HepG2 (cell line): Measurements from ENCODE around the gene SERPINA3. TPM values are rescaled to one million over a fixed set of nuclear protein-coding genes. Genes with fewer than 3 reads are reported as not detected.

Experiments
- DNMT1 ChIP-seq: sonication (generic); formaldehyde crosslinking; IDR thresholded peaks from 2 replicates; pipeline ENCODE4 v1.5.1; 2020; ENCODE audit warnings: mild to moderate bottlenecking, missing genetic modification reagents
- ELF3 ChIP-seq: IDR thresholded peaks from 2 replicates; pipeline ENCODE4 v1.6.1; 2016; ENCODE audit warnings: missing genetic modification reagents, missing compliant biosample characterization
- FOSL2 ChIP-seq: sonication (generic); formaldehyde crosslinking; IDR thresholded peaks from 2 replicates; pipeline ENCODE4 v1.4.0; 2020; ENCODE audit warnings: missing genetic modification reagents
- FOXJ3 ChIP-seq: sonication (generic); formaldehyde crosslinking; IDR thresholded peaks from 2 replicates; pipeline ENCODE4 v1.4.0; 2020; ENCODE audit warnings: missing genetic modification reagents, mild to moderate bottlenecking, borderline replicate concordance
- HNF4G ChIP-seq, 2 experiments: sonication (generic) in 1 of 2; formaldehyde crosslinking in 1 of 2; IDR thresholded peaks; 2 replicates each; pipeline versions ENCODE4 v1.4.0 to v1.6.1; 2011 to 2020; ENCODE audit warnings: borderline replicate concordance in 2 of 2, low read depth in 2 of 2, mild to moderate bottlenecking in 2 of 2, low read length in 1 of 2, missing genetic modification reagents in 1 of 2, moderate library complexity in 1 of 2
- MEF2D ChIP-seq: sonication (generic); formaldehyde crosslinking; IDR thresholded peaks from 2 replicates; pipeline ENCODE4 v1.5.1; 2020; ENCODE audit warnings: mild to moderate bottlenecking, missing genetic modification reagents
- NCOR1 ChIP-seq: fragments of 200-600 bp; sonication (generic); IDR thresholded peaks from 2 replicates; pipeline ENCODE4 v1.7.0; 2017; ENCODE audit warnings: antibody characterized with exemption, low read length, borderline replicate concordance
- PITX1 ChIP-seq: sonication (generic); formaldehyde crosslinking; IDR thresholded peaks from 2 replicates; pipeline ENCODE4 v1.5.1; 2020; ENCODE audit warnings: mild to moderate bottlenecking, missing genetic modification reagents
- ZBTB3 ChIP-seq: sonication (generic); formaldehyde crosslinking; IDR thresholded peaks from 2 replicates; pipeline ENCODE4 v1.4.0; 2020; ENCODE audit warnings: low read depth, mild to moderate bottlenecking, moderate library complexity, missing genetic modification reagents, borderline replicate concordance
- ZFX ChIP-seq: sonication (generic); formaldehyde crosslinking; IDR thresholded peaks from 2 replicates; pipeline ENCODE4 v1.4.0; 2020; ENCODE audit warnings: mild to moderate bottlenecking, low read depth, missing genetic modification reagents, moderate library complexity
- ZNF333 ChIP-seq: sonication (generic); formaldehyde crosslinking; IDR thresholded peaks from 2 replicates; pipeline ENCODE4 v1.4.0; 2020; ENCODE audit warnings: mild to moderate bottlenecking, missing genetic modification reagents, borderline replicate concordance
- ZNF567 ChIP-seq: sonication (generic); formaldehyde crosslinking; IDR thresholded peaks from 2 replicates; pipeline ENCODE4 v1.8.1; 2023; ENCODE audit warnings: mild to moderate bottlenecking, missing genetic modification reagents, borderline replicate concordance
- ZNF703 ChIP-seq: sonication (generic); formaldehyde crosslinking; IDR thresholded peaks from 2 replicates; pipeline ENCODE4 v1.5.1; 2020; ENCODE audit warnings: missing genetic modification reagents, mild to moderate bottlenecking, moderate library complexity, borderline replicate concordance
- polyA plus RNA-seq, 8 experiments: library from polyadenylated mRNA; depleted of rRNA in 3 of 8; stranded (reverse) in 7 of 8; unstranded in 1 of 8; fragments of >200 nt; fragmentation: Illumina TruSeq in 4 of 8; extraction: Trizol in 4 of 8; gene quantifications; 2 replicates each; pipeline versions ENCODE4 v1.2.1 to v1.2.3, GENCODE V29; 2011 to 2016; ENCODE audit warnings: low read depth in 4 of 8, missing spikeins in 1 of 8, mixed read lengths in 1 of 8; ENCODE audit not compliant: insufficient read depth in 1 of 8
- total RNA-seq, 5 experiments: library from RNA; depleted of rRNA; stranded (reverse); fragments of >200 nt; fragmentation: Illumina TruSeq; extraction: Trizol; gene quantifications; 2 replicates each; pipeline ENCODE4 v1.2.3, GENCODE V29; 2016; ENCODE audit warnings: low read depth in 1 of 5
- TF ChIP-seq, protein P1 (sequence below): sonication (generic); formaldehyde crosslinking; IDR thresholded peaks from 2 replicates; pipeline ENCODE4 v1.5.0; 2020; ENCODE audit warnings: mild to moderate bottlenecking, missing genetic modification reagents, borderline replicate concordance
- TF ChIP-seq, protein P2 (sequence below): sonication (generic); formaldehyde crosslinking; IDR thresholded peaks from 2 replicates; pipeline ENCODE4 v1.5.1; 2020; ENCODE audit warnings: mild to moderate bottlenecking, missing genetic modification reagents, moderate library complexity
- TF ChIP-seq, protein P3 (sequence below): sonication (generic); formaldehyde crosslinking; IDR thresholded peaks from 2 replicates; pipeline ENCODE4 v1.4.0; 2020; ENCODE audit warnings: missing genetic modification reagents
- TF ChIP-seq, protein P4 (sequence below): IDR thresholded peaks from 2 replicates; pipeline ENCODE4 v1.6.1; 2018; ENCODE audit warnings: missing genetic modification reagents

The SERPINA3 gene
- total and polyA plus RNA-seq, 2 of the 13 experiments (the other 11 are each of a cell fraction or from before 2014, with no cell fraction given): 825 to 2,200 TPM

DNA sequence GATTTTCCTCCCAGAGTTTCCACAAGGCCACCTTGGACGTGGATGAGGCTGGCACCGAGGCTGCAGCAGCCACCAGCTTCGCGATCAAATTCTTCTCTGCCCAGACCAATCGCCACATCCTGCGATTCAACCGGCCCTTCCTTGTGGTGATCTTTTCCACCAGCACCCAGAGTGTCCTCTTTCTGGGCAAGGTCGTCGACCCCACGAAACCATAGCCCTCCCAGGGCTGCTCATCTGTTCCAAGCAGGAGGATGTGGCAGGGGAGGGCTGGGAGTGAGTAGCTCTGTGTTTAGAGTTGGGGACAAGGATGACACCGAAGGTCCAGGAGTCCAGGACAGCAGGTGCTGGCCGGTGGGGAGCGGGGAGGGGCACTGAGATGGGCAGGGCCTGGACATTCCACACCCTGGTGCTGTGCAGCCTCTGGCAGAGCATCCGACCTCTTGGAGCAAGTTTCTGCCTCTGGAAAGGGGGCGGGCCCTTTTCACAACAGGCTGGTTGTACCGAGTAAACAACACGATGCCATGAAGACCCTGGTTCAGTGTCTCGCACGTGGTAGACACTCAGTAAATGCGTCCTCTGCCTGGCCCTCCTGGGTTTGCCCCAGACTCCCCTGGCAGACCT, 42.7 kb upstream of the SERPINA3 start (continued):
- TF ChIP-seq, protein P1, sequence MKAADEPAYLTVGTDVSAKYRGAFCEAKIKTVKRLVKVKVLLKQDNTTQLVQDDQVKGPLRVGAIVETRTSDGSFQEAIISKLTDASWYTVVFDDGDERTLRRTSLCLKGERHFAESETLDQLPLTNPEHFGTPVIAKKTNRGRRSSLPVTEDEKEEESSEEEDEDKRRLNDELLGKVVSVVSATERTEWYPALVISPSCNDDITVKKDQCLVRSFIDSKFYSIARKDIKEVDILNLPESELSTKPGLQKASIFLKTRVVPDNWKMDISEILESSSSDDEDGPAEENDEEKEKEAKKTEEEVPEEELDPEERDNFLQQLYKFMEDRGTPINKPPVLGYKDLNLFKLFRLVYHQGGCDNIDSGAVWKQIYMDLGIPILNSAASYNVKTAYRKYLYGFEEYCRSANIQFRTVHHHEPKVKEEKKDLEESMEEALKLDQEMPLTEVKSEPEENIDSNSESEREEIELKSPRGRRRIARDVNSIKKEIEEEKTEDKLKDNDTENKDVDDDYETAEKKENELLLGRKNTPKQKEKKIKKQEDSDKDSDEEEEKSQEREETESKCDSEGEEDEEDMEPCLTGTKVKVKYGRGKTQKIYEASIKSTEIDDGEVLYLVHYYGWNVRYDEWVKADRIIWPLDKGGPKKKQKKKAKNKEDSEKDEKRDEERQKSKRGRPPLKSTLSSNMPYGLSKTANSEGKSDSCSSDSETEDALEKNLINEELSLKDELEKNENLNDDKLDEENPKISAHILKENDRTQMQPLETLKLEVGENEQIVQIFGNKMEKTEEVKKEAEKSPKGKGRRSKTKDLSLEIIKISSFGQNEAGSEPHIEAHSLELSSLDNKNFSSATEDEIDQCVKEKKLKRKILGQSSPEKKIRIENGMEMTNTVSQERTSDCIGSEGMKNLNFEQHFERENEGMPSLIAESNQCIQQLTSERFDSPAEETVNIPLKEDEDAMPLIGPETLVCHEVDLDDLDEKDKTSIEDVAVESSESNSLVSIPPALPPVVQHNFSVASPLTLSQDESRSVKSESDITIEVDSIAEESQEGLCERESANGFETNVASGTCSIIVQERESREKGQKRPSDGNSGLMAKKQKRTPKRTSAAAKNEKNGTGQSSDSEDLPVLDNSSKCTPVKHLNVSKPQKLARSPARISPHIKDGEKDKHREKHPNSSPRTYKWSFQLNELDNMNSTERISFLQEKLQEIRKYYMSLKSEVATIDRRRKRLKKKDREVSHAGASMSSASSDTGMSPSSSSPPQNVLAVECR: peak; percentile 40; the same call in 1 of the 2 replicates
- TF ChIP-seq, protein P2, sequence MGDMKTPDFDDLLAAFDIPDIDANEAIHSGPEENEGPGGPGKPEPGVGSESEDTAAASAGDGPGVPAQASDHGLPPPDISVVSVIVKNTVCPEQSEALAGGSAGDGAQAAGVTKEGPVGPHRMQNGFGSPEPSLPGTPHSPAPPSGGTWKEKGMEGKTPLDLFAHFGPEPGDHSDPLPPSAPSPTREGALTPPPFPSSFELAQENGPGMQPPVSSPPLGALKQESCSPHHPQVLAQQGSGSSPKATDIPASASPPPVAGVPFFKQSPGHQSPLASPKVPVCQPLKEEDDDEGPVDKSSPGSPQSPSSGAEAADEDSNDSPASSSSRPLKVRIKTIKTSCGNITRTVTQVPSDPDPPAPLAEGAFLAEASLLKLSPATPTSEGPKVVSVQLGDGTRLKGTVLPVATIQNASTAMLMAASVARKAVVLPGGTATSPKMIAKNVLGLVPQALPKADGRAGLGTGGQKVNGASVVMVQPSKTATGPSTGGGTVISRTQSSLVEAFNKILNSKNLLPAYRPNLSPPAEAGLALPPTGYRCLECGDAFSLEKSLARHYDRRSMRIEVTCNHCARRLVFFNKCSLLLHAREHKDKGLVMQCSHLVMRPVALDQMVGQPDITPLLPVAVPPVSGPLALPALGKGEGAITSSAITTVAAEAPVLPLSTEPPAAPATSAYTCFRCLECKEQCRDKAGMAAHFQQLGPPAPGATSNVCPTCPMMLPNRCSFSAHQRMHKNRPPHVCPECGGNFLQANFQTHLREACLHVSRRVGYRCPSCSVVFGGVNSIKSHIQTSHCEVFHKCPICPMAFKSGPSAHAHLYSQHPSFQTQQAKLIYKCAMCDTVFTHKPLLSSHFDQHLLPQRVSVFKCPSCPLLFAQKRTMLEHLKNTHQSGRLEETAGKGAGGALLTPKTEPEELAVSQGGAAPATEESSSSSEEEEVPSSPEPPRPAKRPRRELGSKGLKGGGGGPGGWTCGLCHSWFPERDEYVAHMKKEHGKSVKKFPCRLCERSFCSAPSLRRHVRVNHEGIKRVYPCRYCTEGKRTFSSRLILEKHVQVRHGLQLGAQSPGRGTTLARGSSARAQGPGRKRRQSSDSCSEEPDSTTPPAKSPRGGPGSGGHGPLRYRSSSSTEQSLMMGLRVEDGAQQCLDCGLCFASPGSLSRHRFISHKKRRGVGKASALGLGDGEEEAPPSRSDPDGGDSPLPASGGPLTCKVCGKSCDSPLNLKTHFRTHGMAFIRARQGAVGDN (CRISPR knock-in tag): peak; percentile 97
- TF ChIP-seq NCOR1 (no peak; the same call in 1 of the 2 replicates), ZFX (CRISPR knock-in tag) (peak; percentile 58), DNMT1 (CRISPR knock-in tag) (0 out of 2 replicates have a peak, but pooled peaks have one; percentile 7), HNF4G (IDR thresholded peaks at IDR 0.05; ENCODE audit: borderline replicate concordance, low read depth, low read length) (peak; percentile 46; the same call in 1 of the 2 replicates), HNF4G (CRISPR knock-in tag; IDR thresholded peaks at IDR 0.05; ENCODE audit: borderline replicate concordance, low read depth) (no peak), ZNF703 (CRISPR knock-in tag) (no peak), MEF2D (0 out of 2 replicates have a peak, but pooled peaks have one; percentile 52), PITX1 (CRISPR knock-in tag) (peak; percentile 48; the same call in 1 of the 2 replicates), ELF3 (CRISPR knock-in tag) (peak; percentile 48; the same call in 1 of the 2 replicates), FOSL2 (CRISPR knock-in tag) (peak; percentile 16; the same call in 1 of the 2 replicates), ZNF333 (CRISPR knock-in tag) (no peak), FOXJ3 (CRISPR knock-in tag) (no peak), ZBTB3 (CRISPR knock-in tag) (no peak), ZNF567 (no peak)
- TF ChIP-seq, protein P3, sequence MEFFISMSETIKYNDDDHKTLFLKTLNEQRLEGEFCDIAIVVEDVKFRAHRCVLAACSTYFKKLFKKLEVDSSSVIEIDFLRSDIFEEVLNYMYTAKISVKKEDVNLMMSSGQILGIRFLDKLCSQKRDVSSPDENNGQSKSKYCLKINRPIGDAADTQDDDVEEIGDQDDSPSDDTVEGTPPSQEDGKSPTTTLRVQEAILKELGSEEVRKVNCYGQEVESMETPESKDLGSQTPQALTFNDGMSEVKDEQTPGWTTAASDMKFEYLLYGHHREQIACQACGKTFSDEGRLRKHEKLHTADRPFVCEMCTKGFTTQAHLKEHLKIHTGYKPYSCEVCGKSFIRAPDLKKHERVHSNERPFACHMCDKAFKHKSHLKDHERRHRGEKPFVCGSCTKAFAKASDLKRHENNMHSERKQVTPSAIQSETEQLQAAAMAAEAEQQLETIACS (CRISPR knock-in tag): no peak
- TF ChIP-seq, protein P4, sequence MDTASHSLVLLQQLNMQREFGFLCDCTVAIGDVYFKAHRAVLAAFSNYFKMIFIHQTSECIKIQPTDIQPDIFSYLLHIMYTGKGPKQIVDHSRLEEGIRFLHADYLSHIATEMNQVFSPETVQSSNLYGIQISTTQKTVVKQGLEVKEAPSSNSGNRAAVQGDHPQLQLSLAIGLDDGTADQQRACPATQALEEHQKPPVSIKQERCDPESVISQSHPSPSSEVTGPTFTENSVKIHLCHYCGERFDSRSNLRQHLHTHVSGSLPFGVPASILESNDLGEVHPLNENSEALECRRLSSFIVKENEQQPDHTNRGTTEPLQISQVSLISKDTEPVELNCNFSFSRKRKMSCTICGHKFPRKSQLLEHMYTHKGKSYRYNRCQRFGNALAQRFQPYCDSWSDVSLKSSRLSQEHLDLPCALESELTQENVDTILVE (CRISPR knock-in tag): no peak
